ENCODE data around the gene ETAA1.

DNA sequence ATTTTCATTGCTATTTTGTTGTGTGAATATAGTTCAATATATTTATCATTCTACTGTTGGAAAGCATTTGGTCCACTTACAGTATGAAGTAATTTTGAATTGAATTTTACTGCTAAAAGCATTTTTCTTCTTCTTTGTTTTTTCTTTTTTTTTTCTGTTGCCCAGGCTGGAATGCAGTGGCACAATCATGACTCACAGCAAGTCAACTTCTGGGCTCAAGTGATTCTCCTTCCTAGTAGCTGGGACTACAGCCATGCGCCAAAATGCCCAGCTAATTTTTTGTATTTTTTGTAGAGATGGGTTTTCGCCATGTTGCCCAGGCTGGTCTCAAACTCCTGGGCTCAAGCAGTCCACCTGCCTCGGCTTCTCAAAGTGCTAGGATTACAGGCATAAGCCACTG is 2.4 kb upstream of the ETAA1 start:
- no peak for TF ChIP-seq CTCF (IDR thresholded peaks at IDR 0.05; ENCODE audit: poor library complexity)
- TF ChIP-seq EZH2 (IDR thresholded peaks at IDR 0.05; ENCODE audit: borderline replicate concordance) = no peak
